ENCODE data around the gene KIF6. TPM values are rescaled to one million over a fixed set of nuclear protein-coding genes. Genes with fewer than 3 reads are reported as not detected.

The KIF6 gene
- total and polyA plus RNA-seq, 2 donors (not counting 1 experiment from before 2014, with no cell fraction given), result not detected

- H2AFZ ChIP-seq (ENCODE audit: insufficient read depth, low read depth, low read length, poor library complexity, severe bottlenecking), result no peak overlapping the region
- no peak overlapping the region for H3K4me2 ChIP-seq (replicated peaks; ENCODE audit: low read depth, low read length, poor library complexity, severe bottlenecking)
- Mint-ChIP-seq H3K9me3 (ENCODE audit: insufficient read depth) (peaks cover 2% of the 10 kb centered on the region), H3K4me3 (no peak overlapping the region), H3K27ac (no peak overlapping the region), H3K27me3 (peaks cover 29% of the 10 kb centered on the region), H3K4me1 (no peaks in the 10 kb centered on the region)
- H3K27me3 ChIP-seq (replicated peaks in 1 of 4; ENCODE audit: control extremely low read depth in 1 of 4, control insufficient read depth in 3 of 4, insufficient read depth in 4 of 4, low read length in 3 of 4), result peaks cover 0 to 3% (median 0%) of the 10 kb centered on the region in 4 experiments
- ChIA-PET CTCF (no interaction called here), POLR2A (no interaction called here)
- WGBS (ENCODE audit: insufficient coverage), result no CpG with 5 or more reads among the region's 2 CpGs
- H4K20me1 ChIP-seq (ENCODE audit: control insufficient read depth, insufficient read depth, low read length, poor library complexity, severe bottlenecking), result no peaks in the 10 kb centered on the region
- intact Hi-C loops (cut with micrococcal nuclease), result no loop called here
- no peaks in the 10 kb centered on the region for H3K9me3 ChIP-seq (ENCODE audit: control extremely low read depth in 1 of 3, control insufficient read depth in 2 of 3, insufficient read depth in 1 of 3, low read length in 2 of 3)
- no peaks in the 10 kb centered on the region for H3K79me2 ChIP-seq (ENCODE audit: control insufficient read depth, insufficient read depth, low read length)
- H3K4me3 ChIP-seq (ENCODE audit: control extremely low read depth in 1 of 5, extremely low read depth in 1 of 5, insufficient read depth in 1 of 5, low read depth in 2 of 5, low read length in 4 of 5), result no peak overlapping the region
- DNase-seq (no peak), ATAC-seq (ENCODE audit: low read depth) (no peak)
- no peak overlapping the region for H3K27ac ChIP-seq (ENCODE audit: low read length in 2 of 2)
- no peaks in the 10 kb centered on the region for H3K4me1 ChIP-seq (ENCODE audit: control insufficient read depth in 2 of 2, insufficient read depth in 2 of 2, low read length in 2 of 2)
- TF ChIP-seq EZH2 (IDR thresholded peaks at IDR 0.05; ENCODE audit: borderline replicate concordance, insufficient read depth, low read depth, low read length, poor library complexity, severe bottlenecking), result no peak
- TF ChIP-seq, protein P1, sequence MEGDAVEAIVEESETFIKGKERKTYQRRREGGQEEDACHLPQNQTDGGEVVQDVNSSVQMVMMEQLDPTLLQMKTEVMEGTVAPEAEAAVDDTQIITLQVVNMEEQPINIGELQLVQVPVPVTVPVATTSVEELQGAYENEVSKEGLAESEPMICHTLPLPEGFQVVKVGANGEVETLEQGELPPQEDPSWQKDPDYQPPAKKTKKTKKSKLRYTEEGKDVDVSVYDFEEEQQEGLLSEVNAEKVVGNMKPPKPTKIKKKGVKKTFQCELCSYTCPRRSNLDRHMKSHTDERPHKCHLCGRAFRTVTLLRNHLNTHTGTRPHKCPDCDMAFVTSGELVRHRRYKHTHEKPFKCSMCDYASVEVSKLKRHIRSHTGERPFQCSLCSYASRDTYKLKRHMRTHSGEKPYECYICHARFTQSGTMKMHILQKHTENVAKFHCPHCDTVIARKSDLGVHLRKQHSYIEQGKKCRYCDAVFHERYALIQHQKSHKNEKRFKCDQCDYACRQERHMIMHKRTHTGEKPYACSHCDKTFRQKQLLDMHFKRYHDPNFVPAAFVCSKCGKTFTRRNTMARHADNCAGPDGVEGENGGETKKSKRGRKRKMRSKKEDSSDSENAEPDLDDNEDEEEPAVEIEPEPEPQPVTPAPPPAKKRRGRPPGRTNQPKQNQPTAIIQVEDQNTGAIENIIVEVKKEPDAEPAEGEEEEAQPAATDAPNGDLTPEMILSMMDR (IDR thresholded peaks at IDR 0.05), result no peak
- H3K36me3 ChIP-seq (replicated peaks in 1 of 2; ENCODE audit: control extremely low read depth in 1 of 2, control insufficient read depth in 1 of 2, extremely low read depth in 1 of 2, insufficient read depth in 2 of 2, low read length in 1 of 2), result no peaks in the 10 kb centered on the region
- H3K9ac ChIP-seq (ENCODE audit: low read length), result no peak overlapping the region
These were observed 39.8 kb downstream of the KIF6 start for GRCh38 chr6:39685489-39685826.

GRCh38 chr6:39684790-39685488, 40.3 kb downstream of the KIF6 start:
- POLR2A ChIA-PET, result no interaction called here
- no peak for DNase-seq
- H3K4me3 ChIP-seq (ENCODE audit: control extremely low read depth in 1 of 5, extremely low read depth in 1 of 5, insufficient read depth in 1 of 5, low read depth in 2 of 5, low read length in 4 of 5), result no peak overlapping the region
- H3K79me2 ChIP-seq (ENCODE audit: control insufficient read depth, insufficient read depth, low read length), result no peaks in the 10 kb centered on the region
- no peak overlapping the region for H3K9ac ChIP-seq (ENCODE audit: low read length)
- Mint-ChIP-seq H3K9me3 (ENCODE audit: insufficient read depth) (peaks cover 2% of the 10 kb centered on the region), H3K27ac (no peak overlapping the region), H3K27me3 (peaks cover 25% of the 10 kb centered on the region), H3K4me3 (no peak overlapping the region), H3K4me1 (no peaks in the 10 kb centered on the region)
- H4K20me1 ChIP-seq (ENCODE audit: control insufficient read depth, insufficient read depth, low read length, poor library complexity, severe bottlenecking), result no peaks in the 10 kb centered on the region
- H2AFZ ChIP-seq (ENCODE audit: insufficient read depth, low read depth, low read length, poor library complexity, severe bottlenecking), result no peak overlapping the region
- H3K36me3 ChIP-seq (replicated peaks in 1 of 2; ENCODE audit: control extremely low read depth in 1 of 2, control insufficient read depth in 1 of 2, extremely low read depth in 1 of 2, insufficient read depth in 2 of 2, low read length in 1 of 2), result no peaks in the 10 kb centered on the region
- ATAC-seq (ENCODE audit: low read depth), result no peak
- CTCF ChIA-PET, result no interaction called here
- H3K27ac ChIP-seq (ENCODE audit: low read length in 2 of 2), result no peak overlapping the region
- 83% methylated on average over 3 of the region's 3 CpGs for WGBS (ENCODE audit: insufficient coverage)
- no peak overlapping the region for H3K4me2 ChIP-seq (replicated peaks; ENCODE audit: low read depth, low read length, poor library complexity, severe bottlenecking)
- H3K27me3 ChIP-seq (replicated peaks in 1 of 4; ENCODE audit: control extremely low read depth in 1 of 4, control insufficient read depth in 3 of 4, insufficient read depth in 4 of 4, low read length in 3 of 4), result peaks cover 0 to 3% (median 0%) of the 10 kb centered on the region in 4 experiments
- H3K4me1 ChIP-seq (ENCODE audit: control insufficient read depth in 2 of 2, insufficient read depth in 2 of 2, low read length in 2 of 2), result no peaks in the 10 kb centered on the region
- no peaks in the 10 kb centered on the region for H3K9me3 ChIP-seq (ENCODE audit: control extremely low read depth in 1 of 3, control insufficient read depth in 2 of 3, insufficient read depth in 1 of 3, low read length in 2 of 3)
- intact Hi-C loops (cut with micrococcal nuclease), result no loop called here
- TF ChIP-seq EZH2 (IDR thresholded peaks at IDR 0.05; ENCODE audit: borderline replicate concordance, insufficient read depth, low read depth, low read length, poor library complexity, severe bottlenecking), result no peak
- TF ChIP-seq, protein P1 (IDR thresholded peaks at IDR 0.05), result no peak

Measured in B cell (primary cell).